PC-3 (cell line): Measurements from ENCODE around the gene C8A. TPM values are rescaled to one million over a fixed set of nuclear protein-coding genes. Genes with fewer than 3 reads are reported as not detected.

Experiments used
- ATAC-seq: fragments of 200-7000 bp; cut with Tn5 transposase; 2 replicates; pipeline ENCODE4 v1.9.1; 2020; ENCODE audit warnings: mild to moderate bottlenecking, moderate library complexity
- BruUV-seq: library from RNA; stranded (reverse); fragments of 400-500 nt; replicated peaks from 2 replicates; lab custom pipeline; 2021; lab: Mats Ljungman, UMichigan
- CTCF ChIA-PET: fragments of 300-600 bp; sonication (Branson Sonifier 250); formaldehyde crosslinking; loops from one replicate; lab custom pipeline; 2022; ENCODE audit warnings: antibody characterized with exemption; lab: Charles Lee
- POLR2A ChIA-PET: fragments of 300-600 bp; sonication (Branson Sonifier 250); formaldehyde crosslinking; loops from one replicate; lab custom pipeline; 2022; ENCODE audit warnings: antibody characterized with exemption; ENCODE audit not compliant: unreplicated experiment; lab: Charles Lee
- DNase-seq: peaks from one replicate; pipeline ENCODE4 v3.0.0-alpha.2; 2015
- H2AFZ ChIP-seq: fragments of 300-600 bp; sonication (generic); 2 replicates; pipeline ENCODE4 v1.6.0; 2016; ENCODE audit warnings: antibody characterized with exemption, low read length
- H3F3A ChIP-seq: fragments of 300-600 bp; sonication (generic); one replicate; pipeline ENCODE4 v1.6.0; 2017; ENCODE audit warnings: antibody characterized with exemption, low read length, control low read depth, mild to moderate bottlenecking; ENCODE audit not compliant: unreplicated experiment
- H3K27ac ChIP-seq: fragments of 300-600 bp; sonication (generic); 2 replicates; pipeline ENCODE4 v1.5.1; 2016; ENCODE audit warnings: mild to moderate bottlenecking, low read length
- H3K27me3 ChIP-seq: fragments of 300-600 bp; sonication (generic); 2 replicates; pipeline ENCODE4 v1.6.1; 2016; ENCODE audit warnings: low read length, mixed read lengths
- H3K36me3 ChIP-seq: fragments of 300-600 bp; sonication (generic); 2 replicates; pipeline ENCODE4 v1.6.1; 2016; ENCODE audit warnings: low read depth, mixed run types, low read length, mixed read lengths
- H3K4me1 ChIP-seq: fragments of 300-600 bp; sonication (generic); 2 replicates; pipeline ENCODE4 v1.5.1; 2016; ENCODE audit warnings: low read length; ENCODE audit not compliant: insufficient read depth
- H3K4me2 ChIP-seq: fragments of 300-600 bp; sonication (generic); 2 replicates; pipeline ENCODE4 v1.6.0; 2016; ENCODE audit warnings: low read length
- H3K4me3 ChIP-seq: fragments of 300-600 bp; sonication (generic); 2 replicates; pipeline ENCODE4 v1.5.1; 2016; ENCODE audit warnings: mild to moderate bottlenecking, low read length, mixed read lengths
- H3K79me2 ChIP-seq: fragments of 300-600 bp; sonication (generic); 2 replicates; pipeline ENCODE4 v1.6.1; 2017; ENCODE audit warnings: low read length, mixed read lengths
- H3K9ac ChIP-seq: fragments of 300-600 bp; sonication (generic); 2 replicates; pipeline ENCODE4 v1.6.0; 2016; ENCODE audit warnings: mild to moderate bottlenecking, low read length
- H3K9me2 ChIP-seq: fragments of 300-600 bp; sonication (generic); replicated peaks from 2 replicates; pipeline ENCODE4 v1.6.1; 2016; ENCODE audit warnings: mixed run types, low read length, mixed read lengths
- H3K9me3 ChIP-seq: fragments of 300-600 bp; sonication (generic); 2 replicates; pipeline ENCODE4 v1.6.1; 2016; ENCODE audit warnings: low read length, mixed read lengths
- H4K20me1 ChIP-seq: fragments of 300-600 bp; sonication (generic); 2 replicates; pipeline ENCODE4 v1.6.1; 2016; ENCODE audit warnings: low read length, mixed read lengths
- CTCF ChIP-seq: fragments of 300-600 bp; sonication (generic); conservative IDR thresholded peaks from 2 replicates; pipeline ENCODE4 v1.5.1; 2017; ENCODE audit warnings: antibody characterized with exemption, low read depth, mild to moderate bottlenecking, low read length
- EZH2 ChIP-seq: fragments of 300-600 bp; sonication (generic); IDR thresholded peaks from one replicate; pipeline ENCODE4 v1.6.1; 2017; ENCODE audit warnings: antibody characterized with exemption, mild to moderate bottlenecking, low read length; ENCODE audit not compliant: unreplicated experiment
- EZH2phosphoT487 ChIP-seq: fragments of 300-600 bp; sonication (generic); IDR thresholded peaks from 2 replicates; pipeline ENCODE4 v1.6.1; 2018; ENCODE audit warnings: mild to moderate bottlenecking, antibody characterized with exemption, low read length, borderline replicate concordance
- intact Hi-C: fragments of 100-400 bp; cut with micrococcal nuclease; formaldehyde crosslinking; loops from 2 replicates; pipeline ENCODE4 v1.9.0; 2023
- total RNA-seq: library from RNA; depleted of rRNA; stranded (reverse); fragments of >200 nt; gene quantifications from 2 replicates; pipeline ENCODE4 v1.2.3, GENCODE V29; 2014; rRNA removed

C8A gene
- total RNA-seq, 1 experiment from 2014 or later, result not detected

- intact Hi-C loops, result no loop called here
- POLR2A ChIA-PET, result no interaction called here
- CTCF ChIA-PET, result interaction anchor here (0.8 kb wide), 1 partner anchor 135 kb away, joined by 5 read pairs; no protein-coding TSS in a partner anchor
- no peaks in the 10 kb centered on the region for H4K20me1 ChIP-seq
- DNase-seq, result no peak
- H3K27me3 ChIP-seq, result peaks cover 35% of the 10 kb centered on the region
- no peak overlapping the region for H2AFZ ChIP-seq
- BruUV-seq, result no TSS peak
- H3F3A ChIP-seq, result no peaks in the 10 kb centered on the region
- H3K27ac ChIP-seq, result no peak overlapping the region
- no peak overlapping the region for H3K4me3 ChIP-seq
- H3K79me2 ChIP-seq, result no peaks in the 10 kb centered on the region
- no peak for ATAC-seq
- H3K9ac ChIP-seq, result no peak overlapping the region
- no peaks in the 10 kb centered on the region for H3K9me2 ChIP-seq
- no peak for TF ChIP-seq EZH2phosphoT487
- TF ChIP-seq EZH2, result no peak
- TF ChIP-seq CTCF, result no peak
- H3K9me3 ChIP-seq, result no peaks in the 10 kb centered on the region
- no peaks in the 10 kb centered on the region for H3K4me1 ChIP-seq
- H3K36me3 ChIP-seq, result no peaks in the 10 kb centered on the region
- H3K4me2 ChIP-seq, result no peak overlapping the region
Measured at GRCh38 chr1:56967355-56967754, 112.8 kb downstream of the C8A start.

Other genes starting within 250 kb of the C8A start
- 3.4 and 4.5 TPM in 2 replicates for gene PRKAA2, start 209.5 kb upstream of the C8A start, total RNA-seq
- not detected in 2 replicates for gene FYB2, start 35.4 kb upstream of the C8A start, total RNA-seq
- gene C8B, start 111.2 kb downstream of the C8A start, total RNA-seq, result not detected in 2 replicates